ENCODE measurements around the gene OR14K1.

DNA sequence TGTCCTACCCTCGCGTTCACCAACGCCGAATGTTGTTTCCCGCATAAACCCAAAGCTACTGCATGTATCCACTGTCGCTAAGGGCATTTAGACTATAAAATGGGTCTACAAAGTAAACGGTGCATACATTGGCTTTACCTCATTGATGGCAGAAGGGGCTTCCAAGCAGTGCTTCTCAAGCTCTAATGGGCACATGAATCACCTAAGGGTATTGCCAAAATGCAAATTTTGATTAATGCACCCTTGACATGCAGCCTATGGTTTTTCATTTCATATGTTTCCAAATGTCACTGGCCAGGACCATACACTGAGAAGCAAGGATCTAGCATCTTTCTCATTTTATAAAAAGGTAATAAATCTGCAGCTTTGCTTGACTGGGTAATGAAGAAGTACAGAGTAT, 24.7 kb upstream of the OR14K1 start:
- TF ChIP-seq, protein P1, sequence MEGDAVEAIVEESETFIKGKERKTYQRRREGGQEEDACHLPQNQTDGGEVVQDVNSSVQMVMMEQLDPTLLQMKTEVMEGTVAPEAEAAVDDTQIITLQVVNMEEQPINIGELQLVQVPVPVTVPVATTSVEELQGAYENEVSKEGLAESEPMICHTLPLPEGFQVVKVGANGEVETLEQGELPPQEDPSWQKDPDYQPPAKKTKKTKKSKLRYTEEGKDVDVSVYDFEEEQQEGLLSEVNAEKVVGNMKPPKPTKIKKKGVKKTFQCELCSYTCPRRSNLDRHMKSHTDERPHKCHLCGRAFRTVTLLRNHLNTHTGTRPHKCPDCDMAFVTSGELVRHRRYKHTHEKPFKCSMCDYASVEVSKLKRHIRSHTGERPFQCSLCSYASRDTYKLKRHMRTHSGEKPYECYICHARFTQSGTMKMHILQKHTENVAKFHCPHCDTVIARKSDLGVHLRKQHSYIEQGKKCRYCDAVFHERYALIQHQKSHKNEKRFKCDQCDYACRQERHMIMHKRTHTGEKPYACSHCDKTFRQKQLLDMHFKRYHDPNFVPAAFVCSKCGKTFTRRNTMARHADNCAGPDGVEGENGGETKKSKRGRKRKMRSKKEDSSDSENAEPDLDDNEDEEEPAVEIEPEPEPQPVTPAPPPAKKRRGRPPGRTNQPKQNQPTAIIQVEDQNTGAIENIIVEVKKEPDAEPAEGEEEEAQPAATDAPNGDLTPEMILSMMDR (conservative IDR thresholded peaks at IDR 0.05): no peak
- no peak for TF ChIP-seq ZFX (IDR thresholded peaks at IDR 0.05)

Measured in C4-2B (cell line).